HL-60 (cell line): ENCODE data around the gene CDS2.

Experiments
- GABPA ChIP-seq: IDR thresholded peaks from 2 replicates; pipeline ENCODE4 v1.6.1; 2012; ENCODE audit warnings: low read depth
- POLR2AphosphoS5 ChIP-seq: IDR thresholded peaks from 2 replicates; pipeline ENCODE4 v1.6.1; 2012; ENCODE audit warnings: low read depth
- REST ChIP-seq: IDR thresholded peaks from 2 replicates; pipeline ENCODE4 v1.6.1; 2012; ENCODE audit warnings: low read depth; ENCODE audit not compliant: insufficient replicate concordance
- TF ChIP-seq, protein P1 (sequence below): IDR thresholded peaks from one replicate; pipeline ENCODE4 v1.5.1; 2011; ENCODE audit warnings: low read length, control low read depth, inconsistent platforms; ENCODE audit not compliant: insufficient read depth

DNA sequence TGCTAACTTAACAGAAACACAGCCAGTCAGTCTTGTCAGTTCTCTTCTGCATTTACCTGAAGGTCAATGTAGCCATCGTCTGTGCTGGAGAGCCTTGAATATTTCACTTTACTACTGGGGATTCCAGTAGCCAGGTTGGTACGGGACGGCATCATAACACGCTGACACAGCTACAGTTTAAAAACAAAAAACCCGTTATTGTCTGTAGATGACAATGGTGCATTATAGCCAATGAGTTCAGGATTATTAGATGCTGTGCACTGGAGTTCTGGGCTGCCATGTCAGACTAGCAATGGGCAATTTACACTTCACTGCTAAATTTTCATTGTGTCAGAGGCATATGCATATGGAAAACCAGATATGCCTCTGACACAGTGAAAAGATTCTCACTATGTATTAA, 17.5 kb upstream of the CDS2 start:
- TF ChIP-seq, protein P1, sequence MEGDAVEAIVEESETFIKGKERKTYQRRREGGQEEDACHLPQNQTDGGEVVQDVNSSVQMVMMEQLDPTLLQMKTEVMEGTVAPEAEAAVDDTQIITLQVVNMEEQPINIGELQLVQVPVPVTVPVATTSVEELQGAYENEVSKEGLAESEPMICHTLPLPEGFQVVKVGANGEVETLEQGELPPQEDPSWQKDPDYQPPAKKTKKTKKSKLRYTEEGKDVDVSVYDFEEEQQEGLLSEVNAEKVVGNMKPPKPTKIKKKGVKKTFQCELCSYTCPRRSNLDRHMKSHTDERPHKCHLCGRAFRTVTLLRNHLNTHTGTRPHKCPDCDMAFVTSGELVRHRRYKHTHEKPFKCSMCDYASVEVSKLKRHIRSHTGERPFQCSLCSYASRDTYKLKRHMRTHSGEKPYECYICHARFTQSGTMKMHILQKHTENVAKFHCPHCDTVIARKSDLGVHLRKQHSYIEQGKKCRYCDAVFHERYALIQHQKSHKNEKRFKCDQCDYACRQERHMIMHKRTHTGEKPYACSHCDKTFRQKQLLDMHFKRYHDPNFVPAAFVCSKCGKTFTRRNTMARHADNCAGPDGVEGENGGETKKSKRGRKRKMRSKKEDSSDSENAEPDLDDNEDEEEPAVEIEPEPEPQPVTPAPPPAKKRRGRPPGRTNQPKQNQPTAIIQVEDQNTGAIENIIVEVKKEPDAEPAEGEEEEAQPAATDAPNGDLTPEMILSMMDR = no peak
- no peak for TF ChIP-seq REST
- no peak for TF ChIP-seq POLR2AphosphoS5
- no peak for TF ChIP-seq GABPA
